ENCODE results near the gene ITPR1.
"Not testable (repeated sequence)": the region's sequence is repeated elsewhere in the genome, so short reads cannot be mapped to it uniquely, and the experiment has no call there.

The ITPR1 gene

DNA sequence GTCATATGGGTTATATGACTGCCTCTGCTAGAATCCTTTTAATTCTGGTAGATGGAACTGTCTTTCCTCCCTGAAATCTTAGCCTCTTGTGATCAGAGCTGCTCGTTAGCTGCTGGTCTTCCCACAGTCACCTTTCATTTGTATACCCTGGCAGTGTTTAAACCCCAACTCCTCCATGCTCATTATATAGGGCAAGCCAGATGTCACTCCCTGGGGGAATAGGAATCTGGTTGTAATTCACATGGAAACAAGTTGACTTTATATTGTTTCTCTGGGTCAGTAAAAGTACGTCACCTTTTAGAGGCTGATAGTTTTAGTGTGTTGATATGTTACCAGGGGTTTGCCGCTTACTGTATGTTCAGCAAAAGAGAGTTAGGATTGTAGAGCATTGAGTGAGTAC lies 103.5 kb downstream of the ITPR1 start:
- no peak for DNase-seq (ENCODE audit: low spot score)

DNA sequence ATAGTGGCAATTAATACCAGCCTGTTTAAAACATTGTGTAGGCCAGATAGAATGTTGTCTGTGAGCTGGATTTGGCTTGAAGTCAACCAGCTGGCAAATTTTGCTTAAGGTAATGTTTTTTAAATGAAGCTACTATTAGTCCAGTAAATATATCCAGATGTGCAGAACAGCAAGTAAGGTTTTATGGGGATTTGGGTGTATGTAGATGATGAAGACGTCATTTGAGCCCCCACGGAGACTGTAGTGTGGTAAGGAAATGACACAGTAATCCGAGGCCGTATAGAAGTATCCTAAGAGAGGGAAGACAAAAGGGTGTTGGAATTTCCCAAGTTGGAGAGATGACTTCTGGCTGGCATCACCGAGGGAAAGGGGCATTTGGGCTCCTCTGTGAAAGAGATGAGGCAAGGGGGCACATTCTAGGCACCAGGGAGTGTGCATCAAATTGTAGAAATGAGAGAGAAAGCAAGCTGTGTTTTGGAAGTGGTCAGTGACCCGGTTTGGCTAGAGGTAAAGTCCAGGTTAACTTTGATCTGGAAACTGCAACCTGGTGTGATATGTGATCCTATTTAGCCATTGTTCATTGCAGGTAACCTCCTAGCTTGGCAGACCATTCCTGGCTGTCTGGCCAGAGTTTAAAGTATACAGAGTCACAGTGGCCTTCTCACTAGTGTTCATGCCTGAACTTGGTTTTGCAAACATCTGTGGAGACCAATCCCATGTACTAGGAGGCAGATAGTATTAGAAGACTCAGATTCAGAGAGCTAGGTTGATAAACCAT lies 104.2 kb downstream of the ITPR1 start:
- DNase-seq (ENCODE audit: low spot score) = no peak

DNA sequence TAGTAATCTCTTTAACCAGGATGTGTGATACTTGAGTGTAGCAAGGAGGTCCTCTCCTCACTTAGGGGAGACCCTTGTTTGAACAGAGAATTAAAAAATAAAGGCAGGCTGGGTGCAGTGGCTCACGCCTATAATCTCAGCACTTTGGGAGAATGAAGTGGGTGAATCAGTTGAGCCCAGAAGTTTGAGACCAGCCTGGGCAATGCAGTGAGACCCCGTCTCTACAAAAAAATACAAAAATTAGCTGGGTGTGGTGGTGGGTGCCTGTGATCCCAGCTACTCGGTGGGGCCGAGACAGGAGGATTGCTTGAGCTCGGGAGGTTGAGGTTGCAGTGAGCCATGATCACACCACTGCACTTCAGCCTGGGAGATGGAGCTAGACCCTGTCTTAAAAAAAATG lies 105.1 kb downstream of the ITPR1 start:
- DNase-seq (ENCODE audit: low spot score) = not testable (repeated sequence)

DNA sequence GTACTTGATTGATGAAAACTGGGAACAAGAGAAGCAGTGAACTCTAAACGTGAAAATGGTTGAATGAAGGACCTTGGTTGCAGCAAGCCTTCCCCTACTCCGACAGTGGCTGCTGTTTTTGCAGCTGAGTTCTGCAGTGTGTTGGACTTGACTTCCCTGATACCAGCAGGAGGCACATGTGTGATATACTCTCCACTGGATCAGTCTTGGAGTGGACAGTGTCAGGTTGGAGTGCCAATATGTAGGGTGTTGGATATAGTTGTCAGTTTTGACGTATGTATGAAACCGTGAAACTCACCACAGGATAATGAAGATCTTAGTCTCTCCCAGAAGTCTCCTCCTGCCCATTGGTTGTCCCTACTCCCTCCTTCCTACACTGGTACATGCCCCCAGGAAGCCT lies 106.5 kb downstream of the ITPR1 start:
- no peak for DNase-seq (ENCODE audit: low spot score)

DNA sequence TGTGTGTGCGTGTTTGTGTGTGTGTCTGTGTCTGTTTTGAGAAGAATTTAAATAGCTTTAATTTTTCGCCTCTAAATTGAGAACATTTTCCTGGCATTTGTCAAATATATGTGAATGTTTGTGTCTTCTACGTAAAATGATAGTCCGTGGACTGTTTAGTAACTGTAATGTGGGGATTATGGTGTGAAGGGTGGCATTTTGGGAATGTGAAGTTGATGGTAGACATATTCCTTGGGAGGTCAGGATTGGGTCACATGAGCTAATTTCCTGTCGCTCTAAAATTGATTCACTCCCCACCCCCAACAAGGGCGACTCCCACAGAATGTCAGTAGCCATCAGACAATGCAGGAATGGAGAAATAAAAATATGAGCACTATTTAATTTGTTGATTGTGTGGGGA lies 107.3 kb downstream of the ITPR1 start:
- DNase-seq (ENCODE audit: low spot score) = no peak

DNA sequence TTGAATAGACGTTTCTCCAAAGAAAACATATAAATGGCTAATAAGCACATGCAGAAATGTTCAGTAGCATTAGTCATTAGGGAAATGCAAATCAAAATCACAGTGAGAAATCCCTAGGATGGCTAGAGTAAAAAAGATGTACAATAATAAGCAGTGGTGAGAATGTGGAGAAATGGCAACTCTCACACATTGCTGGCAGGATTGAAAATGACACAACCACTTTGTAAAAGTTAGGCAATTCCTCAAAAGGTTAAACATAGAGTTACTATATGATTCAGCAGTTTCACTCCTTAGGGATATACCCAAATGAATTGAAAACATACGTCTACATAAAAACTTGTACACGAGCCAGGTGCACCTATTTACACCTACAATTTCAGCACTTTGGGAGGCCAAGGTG lies 108.7 kb downstream of the ITPR1 start:
- DNase-seq (ENCODE audit: low spot score) = no peak

DNA sequence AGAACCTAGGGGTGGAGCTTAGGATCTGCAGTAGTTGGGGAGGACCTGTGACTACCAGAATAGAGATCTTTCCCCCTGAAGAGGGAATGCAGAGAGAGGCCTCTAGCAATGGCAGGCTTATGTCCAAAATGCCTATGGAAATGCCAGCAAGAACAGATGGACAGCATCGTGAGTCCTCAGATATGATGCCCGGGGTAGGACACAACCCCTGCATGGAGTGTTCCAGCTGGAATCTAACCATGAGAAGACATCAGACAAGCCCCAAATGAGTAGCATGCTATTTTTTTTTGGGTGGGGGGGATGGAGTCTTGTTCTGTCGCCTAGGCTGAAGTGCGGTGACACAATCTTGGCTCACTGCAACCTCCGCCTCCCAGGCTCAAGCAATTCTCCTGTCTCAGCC lies 111.5 kb downstream of the ITPR1 start:
- no peak for DNase-seq (ENCODE audit: low spot score)

DNA sequence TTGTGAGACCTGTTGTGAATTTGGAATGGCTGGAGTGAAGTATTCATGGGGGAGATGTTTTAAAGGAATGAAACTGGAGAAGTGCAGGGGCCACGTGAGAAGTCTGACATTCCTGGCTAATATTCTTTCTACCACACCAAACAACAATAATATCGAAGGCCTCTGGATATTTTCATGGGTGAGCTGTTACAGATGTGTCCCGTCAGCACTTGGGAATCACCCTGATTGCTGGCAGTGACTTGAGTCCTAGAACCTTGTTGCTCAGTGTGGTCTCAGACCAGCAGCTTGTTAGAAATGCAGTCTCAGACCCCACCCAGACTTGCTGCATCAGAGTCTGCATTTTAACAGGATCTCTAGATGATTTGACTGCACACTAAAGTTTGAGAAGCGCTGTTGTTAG lies 113.8 kb downstream of the ITPR1 start:
- DNase-seq (ENCODE audit: low spot score) = no peak

DNA sequence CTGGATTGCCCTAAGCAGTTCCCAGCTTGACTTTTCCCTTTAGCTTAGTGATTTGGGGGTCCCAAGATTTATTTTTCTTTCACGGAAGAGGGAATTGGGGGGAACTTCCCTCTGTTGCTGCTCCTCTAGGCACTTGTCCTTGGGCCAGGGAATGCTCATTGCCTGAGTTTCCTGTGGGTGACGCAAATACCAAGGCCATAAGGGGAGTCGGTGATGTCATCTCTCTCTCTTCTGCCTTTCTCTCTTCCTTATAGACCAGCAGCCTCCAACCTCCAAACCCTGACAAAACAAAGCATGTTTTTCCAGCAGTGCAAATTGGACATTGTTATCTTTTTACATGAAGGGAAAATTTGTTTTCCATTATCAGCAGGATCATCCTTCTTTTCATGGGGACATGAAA lies 120.2 kb downstream of the ITPR1 start:
- no peak for DNase-seq (ENCODE audit: low spot score)

DNA sequence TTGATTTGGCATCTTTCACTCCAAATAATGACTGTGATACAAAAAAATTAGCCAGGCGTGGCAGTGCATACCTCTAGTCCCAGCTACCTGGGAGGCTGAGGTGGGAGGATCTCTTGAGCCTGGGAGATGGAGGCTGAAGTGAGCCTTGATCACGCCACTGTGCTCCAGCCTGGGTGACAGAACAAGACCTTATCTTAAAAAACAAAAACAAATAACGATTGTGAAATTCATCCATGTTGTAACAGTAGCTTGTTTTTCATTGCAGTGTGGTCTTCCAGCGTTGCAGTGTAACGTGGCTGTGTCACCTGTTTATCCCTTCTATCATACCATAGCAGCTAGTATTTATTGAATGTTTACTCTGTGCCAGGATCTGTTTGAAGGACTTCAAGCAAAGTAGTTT lies 120.9 kb downstream of the ITPR1 start:
- no peak for DNase-seq (ENCODE audit: low spot score)

DNA sequence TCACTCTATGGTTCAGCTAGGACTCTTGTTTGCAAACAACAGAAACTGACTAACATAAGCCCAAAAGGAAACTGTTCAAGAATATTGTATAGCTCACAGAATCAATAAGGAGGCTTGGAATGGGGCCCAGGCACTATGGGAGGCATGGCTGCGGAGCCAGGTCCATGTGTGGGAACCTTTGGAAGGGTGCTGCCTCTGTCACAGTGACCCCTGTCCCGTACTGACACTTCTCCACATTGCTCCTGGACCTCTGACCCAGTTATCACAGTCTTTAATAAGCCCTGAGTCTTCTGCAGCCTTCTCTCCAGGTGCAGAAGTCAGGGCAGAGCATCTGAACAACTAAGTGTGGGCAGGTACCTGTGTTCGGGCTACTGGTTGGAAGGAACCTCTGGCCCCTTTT lies 121.8 kb downstream of the ITPR1 start:
- no peak for DNase-seq (ENCODE audit: low spot score)

DNA sequence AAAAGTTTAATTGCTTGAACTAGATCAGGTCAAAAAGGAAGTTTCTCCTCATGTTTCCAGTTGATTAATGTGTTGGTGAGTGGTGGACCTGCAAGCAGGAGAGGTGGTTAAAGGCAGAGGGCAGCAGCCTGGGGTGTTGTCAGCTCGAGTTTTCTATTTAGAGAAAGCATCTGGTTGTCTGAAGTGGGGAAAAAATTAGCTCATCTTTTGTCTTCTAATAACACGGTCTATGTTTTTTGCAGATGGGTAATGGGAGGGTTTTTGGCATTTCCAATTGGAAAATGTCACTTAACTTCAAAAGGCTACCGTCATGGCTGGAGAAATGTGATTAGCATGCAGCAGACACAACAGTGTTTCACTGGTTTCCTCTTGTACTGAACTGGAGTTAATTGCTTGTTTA lies 122.6 kb downstream of the ITPR1 start:
- no peak for DNase-seq (ENCODE audit: low spot score)

DNA sequence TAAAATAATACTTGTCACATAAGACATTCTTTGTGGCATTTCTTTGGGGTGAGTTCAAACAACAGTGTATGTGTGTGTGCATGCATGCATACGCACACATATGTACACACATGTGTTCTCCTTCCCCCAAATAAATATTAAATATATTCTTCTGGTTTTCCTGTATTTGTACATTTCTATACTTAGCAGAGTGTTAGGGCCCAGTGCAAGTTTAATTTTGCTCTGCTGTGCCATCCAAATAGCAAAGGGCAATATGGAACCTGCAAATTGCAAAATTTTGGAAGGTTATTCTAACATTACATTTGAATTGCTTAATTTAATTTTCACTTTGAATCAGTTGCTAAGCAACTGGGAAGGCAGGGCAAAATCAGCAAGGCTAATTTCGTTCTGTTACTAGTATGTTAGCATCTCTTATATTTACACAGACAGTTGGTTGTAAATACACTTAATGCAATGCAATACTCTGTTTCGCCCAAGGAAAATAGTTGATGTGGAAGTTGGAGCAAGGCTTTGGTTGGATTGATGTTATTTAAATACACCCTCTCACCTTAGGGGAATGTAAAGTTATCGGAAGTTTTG lies 130.4 kb downstream of the ITPR1 start:
- DNase-seq (ENCODE audit: low spot score) = no peak

DNA sequence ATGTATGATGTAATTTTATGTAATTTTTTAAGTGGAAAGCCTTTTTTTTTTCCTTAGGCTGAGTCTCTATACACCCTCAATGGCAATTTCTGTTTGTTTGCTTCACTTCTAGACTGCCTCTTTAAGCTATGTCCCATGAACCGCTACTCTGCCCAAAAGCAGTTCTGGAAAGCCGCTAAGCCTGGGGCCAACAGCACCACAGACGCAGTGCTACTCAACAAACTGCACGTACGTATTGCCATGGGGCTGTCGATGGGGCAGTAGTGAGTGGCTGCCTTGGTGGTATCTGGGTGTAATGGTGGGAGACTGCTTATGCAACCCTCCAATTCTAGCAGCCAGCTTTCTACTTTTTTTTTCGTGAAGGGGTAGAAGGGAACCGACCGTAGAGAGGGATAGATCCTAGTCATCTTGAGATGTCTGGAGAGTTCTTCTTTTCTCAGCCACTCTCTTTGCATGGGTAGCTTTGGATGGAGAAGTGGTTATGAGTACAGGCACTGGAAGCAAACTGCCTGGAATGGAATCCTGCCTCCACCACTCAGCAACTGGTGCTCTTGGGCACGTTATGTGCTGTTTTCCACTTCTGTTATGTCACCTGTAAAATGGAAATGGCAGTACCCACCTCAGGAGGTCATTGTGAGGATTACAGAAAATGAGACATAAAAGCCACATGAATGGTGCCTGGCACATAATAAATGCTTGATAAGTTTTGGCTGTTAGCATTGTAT lies 134.7 kb downstream of the ITPR1 start:
- no peak for DNase-seq (ENCODE audit: low spot score)

DNA sequence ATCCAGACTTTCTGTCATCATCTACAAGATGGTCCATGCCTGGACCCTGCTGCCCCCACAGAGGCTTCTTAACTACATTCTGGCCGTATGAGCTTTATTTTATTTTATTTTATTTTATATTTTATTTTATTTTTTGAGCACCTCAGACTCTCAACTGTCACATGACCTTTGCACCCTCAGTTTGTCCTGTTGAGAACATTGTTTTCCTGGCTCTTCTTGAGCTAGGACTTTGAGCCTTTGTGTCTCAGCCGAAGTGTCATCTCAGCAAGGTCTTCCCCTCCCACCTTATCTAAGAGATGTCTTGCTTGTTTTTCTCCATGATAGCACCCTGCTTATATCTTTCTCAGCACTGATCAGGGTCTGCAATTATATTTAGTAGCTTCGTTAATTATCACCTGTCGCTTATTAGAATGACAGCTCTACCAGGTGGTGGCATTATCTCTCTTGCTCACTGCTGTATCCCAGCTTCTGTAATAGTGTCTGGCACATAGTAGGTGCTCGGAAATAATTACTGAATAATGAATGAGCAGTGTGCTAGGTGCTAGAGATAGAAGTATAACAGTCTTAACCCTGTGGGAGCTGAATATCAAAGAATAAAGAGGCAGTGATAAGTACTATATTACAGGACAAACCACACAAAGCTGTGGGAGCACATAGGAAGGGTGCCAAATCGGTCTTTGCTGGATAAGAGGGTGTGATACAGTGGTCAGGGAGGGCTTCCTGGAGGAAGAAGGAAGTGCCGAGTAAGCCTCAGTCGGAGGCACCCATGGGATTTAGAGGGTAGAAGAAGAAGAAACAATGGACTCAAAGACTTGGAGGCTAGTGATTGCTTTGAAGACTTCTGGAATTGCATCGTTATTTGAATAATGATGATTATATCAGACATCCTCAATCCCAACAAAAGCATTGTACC lies 136.2 kb downstream of the ITPR1 start:
- DNase-seq (ENCODE audit: low spot score) = no peak

DNA sequence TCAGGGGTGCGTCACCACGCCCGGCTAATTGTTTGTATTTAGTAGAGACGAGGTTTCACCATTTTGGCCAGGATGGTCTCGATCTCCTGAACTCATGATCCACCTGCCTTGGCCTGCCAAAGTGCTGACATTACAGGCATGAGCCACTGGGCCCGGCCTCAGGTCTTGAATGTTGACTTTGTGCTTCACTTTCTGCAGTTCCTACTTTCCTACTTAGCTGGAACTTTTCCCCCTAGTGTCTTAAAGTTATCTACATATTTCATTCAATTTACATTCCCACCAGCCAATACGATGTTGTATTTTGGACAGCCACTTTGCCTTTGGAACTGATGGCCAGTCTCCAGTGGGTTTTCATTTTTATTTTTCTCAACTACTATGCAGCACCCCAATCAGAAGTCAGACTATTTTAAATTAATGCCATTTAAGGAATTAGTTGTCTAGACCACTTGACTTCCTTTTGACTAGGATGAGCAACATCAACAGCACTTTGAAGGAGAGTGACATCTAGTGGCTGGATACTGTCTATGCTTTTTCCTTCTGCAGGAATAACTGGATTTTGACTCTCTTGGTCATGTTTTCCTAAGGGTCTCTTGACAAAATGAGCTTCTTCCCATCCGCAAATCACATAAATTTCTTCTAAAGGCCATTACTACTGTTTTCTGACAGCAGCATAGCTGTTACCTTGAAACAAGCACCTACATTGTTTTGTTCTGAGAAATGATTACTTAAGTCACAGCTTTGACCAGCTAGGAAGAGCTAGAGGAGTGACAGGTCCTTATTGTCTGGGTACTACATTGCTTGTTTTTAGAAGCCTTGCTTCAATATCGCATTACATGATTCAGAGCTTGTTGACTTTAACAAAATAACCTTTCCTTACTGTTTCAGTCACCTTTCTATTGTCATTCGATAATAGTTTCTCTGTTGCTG lies 140.2 kb downstream of the ITPR1 start:
- DNase-seq (ENCODE audit: low spot score) = peak; percentile 30

DNA sequence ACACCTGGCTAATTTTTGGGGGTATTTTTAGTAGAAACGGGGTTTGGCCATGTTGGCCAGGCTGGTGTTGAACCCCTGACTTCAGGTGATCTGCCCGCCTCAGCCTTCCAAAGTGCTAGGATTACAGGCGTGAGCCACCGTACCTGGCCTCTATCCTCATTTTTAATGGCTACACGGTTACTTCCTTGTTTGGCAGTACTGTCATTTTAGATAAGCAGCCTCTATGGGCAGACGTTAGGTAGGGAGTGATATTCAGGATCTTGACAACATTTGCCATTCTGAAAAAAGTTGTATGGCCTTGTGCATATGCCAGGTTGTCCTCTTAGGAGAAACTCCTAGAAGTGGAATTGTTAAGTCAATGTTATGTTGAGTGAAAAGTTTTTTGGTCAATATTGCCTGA lies 141.7 kb downstream of the ITPR1 start:
- DNase-seq (ENCODE audit: low spot score) = no peak

DNA sequence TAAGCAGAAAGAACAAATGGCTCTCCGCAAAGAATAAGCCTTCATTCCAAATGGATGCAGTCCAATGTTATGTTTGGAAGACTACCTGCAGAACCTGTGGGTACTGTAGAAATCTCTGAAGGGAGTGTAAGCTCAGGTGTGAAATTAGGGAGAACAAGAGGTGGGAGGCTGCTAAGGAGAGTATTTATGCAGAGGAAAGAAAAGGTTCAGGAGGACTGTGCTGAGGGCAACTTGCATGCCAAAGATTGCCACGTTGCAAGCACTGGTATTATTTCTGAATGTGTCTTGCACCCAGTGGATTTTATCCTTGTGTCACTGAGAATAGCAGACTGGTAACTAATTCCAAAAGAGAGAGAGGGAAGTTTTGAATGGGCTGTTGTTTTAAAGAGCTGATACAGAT lies 144.1 kb downstream of the ITPR1 start:
- no peak for DNase-seq (ENCODE audit: low spot score)

DNA sequence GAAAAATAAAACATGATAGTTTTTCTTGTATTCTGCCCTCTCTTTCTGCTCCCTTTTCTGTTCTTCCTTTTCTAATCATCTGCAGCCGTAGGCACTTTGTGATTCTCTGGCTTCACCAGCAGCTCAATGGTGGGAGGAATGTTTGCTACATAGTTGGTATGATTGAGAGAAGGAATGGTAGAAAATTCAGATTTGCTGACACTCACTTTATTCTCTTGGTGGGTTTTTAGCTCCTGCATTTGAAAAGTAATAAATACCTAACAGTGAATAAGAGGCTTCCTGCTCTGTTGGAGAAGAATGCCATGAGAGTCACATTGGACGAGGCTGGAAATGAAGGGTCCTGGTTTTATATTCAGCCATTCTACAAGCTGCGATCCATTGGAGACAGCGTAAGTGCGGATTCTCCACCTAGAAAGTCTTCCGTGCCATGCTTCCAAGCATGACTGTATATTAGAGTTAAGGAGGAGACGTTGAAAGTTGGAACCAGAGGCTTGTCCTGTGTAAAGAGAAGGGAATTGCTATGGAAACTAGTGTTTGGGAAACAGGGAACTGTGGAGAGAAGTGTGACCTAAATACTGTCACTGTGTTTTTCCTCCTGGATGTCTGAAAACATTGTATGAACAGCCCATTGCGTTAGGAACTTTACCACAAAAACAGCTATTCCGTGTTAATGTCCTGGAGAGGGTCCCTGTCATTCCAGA lies 148.9 kb downstream of the ITPR1 start:
- DNase-seq (ENCODE audit: low spot score) = no peak

DNA sequence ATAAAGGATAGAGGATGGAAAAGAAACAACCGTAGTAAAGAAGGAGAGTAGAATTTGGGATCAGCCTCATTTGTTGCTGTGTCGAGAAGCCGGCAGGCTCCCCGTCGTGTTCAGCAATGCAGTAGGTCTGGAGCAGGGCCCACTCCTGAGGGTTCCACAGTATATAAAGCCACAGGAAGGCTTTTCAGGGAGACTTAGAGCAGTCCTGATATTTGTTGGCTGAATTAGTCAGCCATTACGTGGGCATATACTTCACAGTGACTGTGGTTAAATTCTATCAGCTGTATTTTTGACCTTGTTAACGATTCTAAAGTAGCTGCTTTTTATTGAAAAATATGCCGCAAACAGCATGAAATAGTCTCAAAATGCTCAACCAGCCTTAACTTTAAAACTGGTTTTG lies 149.5 kb downstream of the ITPR1 start:
- DNase-seq (ENCODE audit: low spot score) = no peak

Measured in COLO829 (cell line).